Measurements from ENCODE around the gene TBC1D1.

Gene TBC1D1

DNA sequence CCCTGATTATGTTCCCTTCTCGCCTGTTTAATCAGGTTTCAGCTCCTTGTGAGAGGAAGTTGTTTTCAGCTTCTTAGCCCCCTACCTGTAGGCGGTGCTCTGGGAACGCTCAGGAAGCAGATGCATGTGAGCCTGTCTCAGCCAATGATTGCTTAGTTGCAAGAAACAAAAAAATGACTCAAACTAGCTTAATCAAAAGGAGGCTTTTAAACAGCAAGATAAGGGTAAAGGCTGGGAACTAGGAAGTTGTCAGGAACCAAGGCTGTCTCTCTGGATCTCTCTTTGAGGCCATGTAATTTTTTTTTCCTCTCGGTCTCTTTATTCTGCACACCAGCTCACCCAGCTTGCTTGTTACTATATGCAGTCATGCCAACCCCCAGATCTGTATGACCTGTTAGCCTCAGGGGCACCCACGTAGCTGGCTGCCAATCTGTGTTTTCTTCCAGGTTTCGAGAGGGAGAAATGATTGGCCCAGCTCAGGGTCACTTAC, 178.4 kb downstream of the TBC1D1 start:
- peak; percentile 93 for TF ChIP-seq CTCF (IDR thresholded peaks at IDR 0.05; ENCODE audit: insufficient read depth, low read depth, low read length, missing control alignments)
- peak; percentile 92 for DNase-seq (ENCODE audit: low read depth)
- no peak overlapping the region for H3K4me3 ChIP-seq (ENCODE audit: low read length)

GRCh38 chr4:38071801-38072431, 181.0 kb downstream of the TBC1D1 start:
- TF ChIP-seq CTCF (IDR thresholded peaks at IDR 0.05; ENCODE audit: insufficient read depth, low read depth, low read length, missing control alignments), result peak; percentile 29
- H3K4me3 ChIP-seq (ENCODE audit: low read length), result no peak overlapping the region
- peak; percentile 43 for DNase-seq (ENCODE audit: low read depth)

DNA sequence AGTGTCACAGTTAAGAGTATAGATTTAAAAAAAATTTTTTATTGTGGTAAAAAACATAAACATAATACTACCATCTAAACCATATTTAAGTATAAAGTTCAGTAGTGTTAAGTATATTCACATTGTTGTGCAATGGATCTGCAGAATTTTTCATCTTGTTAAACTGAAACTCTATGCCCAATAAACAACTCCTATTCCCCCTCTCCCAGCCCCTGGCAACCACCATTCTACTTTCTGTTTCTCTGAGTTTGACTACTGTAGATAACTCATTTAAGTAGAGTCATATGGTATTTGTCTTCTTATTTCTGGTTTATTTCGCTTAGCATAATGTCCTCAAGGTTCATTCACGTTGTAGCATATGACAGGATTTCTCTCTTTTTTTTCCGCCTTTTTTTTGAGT, 181.7 kb downstream of the TBC1D1 start:
- TF ChIP-seq CTCF (IDR thresholded peaks at IDR 0.05; ENCODE audit: insufficient read depth, low read depth, low read length, missing control alignments), result no peak
- no peak for DNase-seq (ENCODE audit: low read depth)
- no peak overlapping the region for H3K4me3 ChIP-seq (ENCODE audit: low read length)

GRCh38 chr4:38073596-38074234, 182.8 kb downstream of the TBC1D1 start:
- H3K4me3 ChIP-seq (ENCODE audit: low read length), result no peak overlapping the region
- no peak for TF ChIP-seq CTCF (IDR thresholded peaks at IDR 0.05; ENCODE audit: insufficient read depth, low read depth, low read length, missing control alignments)

GRCh38 chr4:38075370-38076152, 184.7 kb downstream of the TBC1D1 start:
- no peak for TF ChIP-seq CTCF (IDR thresholded peaks at IDR 0.05; ENCODE audit: insufficient read depth, low read depth, low read length, missing control alignments)
- peak; percentile 71 for DNase-seq (ENCODE audit: low read depth)
- no peak overlapping the region for H3K4me3 ChIP-seq (ENCODE audit: low read length)

More at GRCh38 chr4:38073596-38074234, 182.8 kb downstream of the TBC1D1 start:
- DNase-seq (ENCODE audit: low read depth), result no peak

DNA sequence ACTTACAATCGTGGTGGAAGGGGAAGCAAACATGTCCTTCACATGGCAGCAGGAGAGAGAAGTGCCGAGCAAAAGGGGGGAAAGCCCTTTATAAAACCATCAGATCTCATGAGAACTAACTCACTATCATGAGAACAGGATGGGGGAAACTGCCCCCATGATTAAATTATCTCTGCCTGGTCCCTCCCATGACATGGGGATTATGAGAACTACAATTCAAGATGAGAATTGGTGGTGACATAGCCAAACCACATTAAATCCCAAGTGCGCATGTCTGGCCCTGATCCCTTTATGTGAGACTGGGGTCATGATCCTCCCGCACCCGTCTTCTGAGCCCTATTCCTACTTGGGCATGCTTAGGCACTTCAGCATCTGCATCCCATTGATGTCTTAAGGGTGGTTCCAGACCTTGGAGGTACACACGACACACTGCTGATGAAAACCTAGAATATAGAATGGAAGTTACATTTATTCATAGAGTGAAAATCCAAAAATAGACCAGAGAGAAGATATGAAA, 185.3 kb downstream of the TBC1D1 start:
- DNase-seq (ENCODE audit: low read depth), result no peak
- no peak for TF ChIP-seq CTCF (IDR thresholded peaks at IDR 0.05; ENCODE audit: insufficient read depth, low read depth, low read length, missing control alignments)
- no peak overlapping the region for H3K4me3 ChIP-seq (ENCODE audit: low read length)
